ENCODE measurements around the gene FSTL4. TPM values are rescaled to one million over a fixed set of nuclear protein-coding genes. Genes with fewer than 3 reads are reported as not detected.

FSTL4 gene
- total RNA-seq, 4 donors from 2014 or later: 5.1 to 8.3 (median 6.0) TPM

- WGBS, 2 donors: 67 to 78% methylated on average over 4 of the region's 4 CpGs
Observed at GRCh38 chr5:133467826-133468463, 144.4 kb downstream of the FSTL4 start.

GRCh38 chr5:133467335-133467779, 145.0 kb downstream of the FSTL4 start:
- intact Hi-C loops (cut with DNase I; ENCODE audit: low total_unique reads): no loop called here
- no peak for DNase-seq (ENCODE audit: low spot score in 2 of 2)

More at GRCh38 chr5:133467826-133468463, 144.4 kb downstream of the FSTL4 start:
- no peak overlapping the region for H3K4me3 ChIP-seq (ENCODE audit: low read depth, poor library complexity, severe bottlenecking)
- no peak for TF ChIP-seq CTCF (IDR thresholded peaks at IDR 0.05)
- DNase-seq (ENCODE audit: low spot score in 2 of 2): peak in 1 of 2 donors; percentile 31
- intact Hi-C loops (cut with DNase I; ENCODE audit: low total_unique reads): no loop called here

GRCh38 chr5:133466556-133467334, 145.6 kb downstream of the FSTL4 start:
- intact Hi-C loops (cut with DNase I; ENCODE audit: low total_unique reads): no loop called here
- WGBS, 2 donors: 97 to 98% methylated on average over 5 of the region's 5 CpGs
- TF ChIP-seq CTCF (IDR thresholded peaks at IDR 0.05) (no peak), POLR2A (IDR thresholded peaks at IDR 0.05) (no peak)
- DNase-seq (ENCODE audit: low spot score in 2 of 2): no peak
- H3K4me3 ChIP-seq (ENCODE audit: low read depth, poor library complexity, severe bottlenecking): no peak overlapping the region

More at GRCh38 chr5:133467335-133467779, 145.0 kb downstream of the FSTL4 start:
- 58 to 70% methylated on average over 7 of the region's 7 CpGs for WGBS, 2 donors
- TF ChIP-seq CTCF (IDR thresholded peaks at IDR 0.05): no peak
- no peak for TF ChIP-seq POLR2A (IDR thresholded peaks at IDR 0.05)
- no peak overlapping the region for H3K4me3 ChIP-seq (ENCODE audit: low read depth, poor library complexity, severe bottlenecking)

GRCh38 chr5:133464013-133464412, 148.3 kb downstream of the FSTL4 start:
- TF ChIP-seq POLR2A (IDR thresholded peaks at IDR 0.05): no peak
- TF ChIP-seq CTCF (IDR thresholded peaks at IDR 0.05): no peak
- no peak for DNase-seq (ENCODE audit: low spot score in 2 of 2)
- no peak overlapping the region for H3K4me3 ChIP-seq (ENCODE audit: low read depth, poor library complexity, severe bottlenecking)
- intact Hi-C loops (cut with DNase I; ENCODE audit: low total_unique reads): no loop called here
- 87% methylated on average over 6 of the region's 6 CpGs for WGBS, 2 donors

- TF ChIP-seq POLR2A (IDR thresholded peaks at IDR 0.05) (no peak), CTCF (IDR thresholded peaks at IDR 0.05) (no peak)
- intact Hi-C loops (cut with DNase I; ENCODE audit: low total_unique reads): no loop called here
- H3K4me3 ChIP-seq (ENCODE audit: low read depth, poor library complexity, severe bottlenecking): no peak overlapping the region
- no peak for DNase-seq (ENCODE audit: low spot score in 2 of 2)
- 82 to 85% methylated on average over 5 of the region's 5 CpGs for WGBS, 2 donors
Observed at GRCh38 chr5:133461796-133462516, 150.4 kb downstream of the FSTL4 start.

Measured in lower leg skin (tissue), 4 donors.